ENCODE measurements around the gene MT4. TPM values are rescaled to one million over a fixed set of nuclear protein-coding genes. Genes with fewer than 3 reads are reported as not detected.

Gene MT4
- total and polyA plus RNA-seq, 2 donors (not counting 1 experiment from before 2014, with no cell fraction given): not detected

- Histone ChIP-seq H3K27ac (ENCODE audit: insufficient read depth, low read length) (peak overlapping the region; percentile 99), H2AFZ (ENCODE audit: low read length) (no peak overlapping the region), H3K4me2 (ENCODE audit: extremely low read depth, insufficient read depth, low read length) (no peak overlapping the region), H4K20me1 (ENCODE audit: control insufficient read depth, extremely low read depth, insufficient read depth, low read length) (no peaks in the 10 kb centered on the region), H3K9me3 (ENCODE audit: control insufficient read depth, insufficient read depth, low read depth, low read length) (no peaks in the 10 kb centered on the region), H3K79me2 (ENCODE audit: control insufficient read depth, insufficient read depth, low read length) (peaks cover 11% of the 10 kb centered on the region), H3K4me1 (ENCODE audit: control insufficient read depth, extremely low read depth, insufficient read depth, low read length) (peaks cover 27% of the 10 kb centered on the region), H3K4me3 (replicated peaks in 1 of 4; ENCODE audit: control extremely low read depth in 1 of 4, insufficient read depth in 1 of 4, low read depth in 3 of 4, low read length in 4 of 4) (no peak overlapping the region), H3K27me3 (ENCODE audit: control insufficient read depth, insufficient read depth, low read length) (no peaks in the 10 kb centered on the region), H3K9ac (ENCODE audit: insufficient read depth, low read length) (no peak overlapping the region), H3K36me3 (ENCODE audit: control insufficient read depth, insufficient read depth, low read length) (no peaks in the 10 kb centered on the region)
- TF ChIP-seq EZH2 (IDR thresholded peaks at IDR 0.05; ENCODE audit: low read length, missing control alignments): no peak
- TF ChIP-seq, protein P1, sequence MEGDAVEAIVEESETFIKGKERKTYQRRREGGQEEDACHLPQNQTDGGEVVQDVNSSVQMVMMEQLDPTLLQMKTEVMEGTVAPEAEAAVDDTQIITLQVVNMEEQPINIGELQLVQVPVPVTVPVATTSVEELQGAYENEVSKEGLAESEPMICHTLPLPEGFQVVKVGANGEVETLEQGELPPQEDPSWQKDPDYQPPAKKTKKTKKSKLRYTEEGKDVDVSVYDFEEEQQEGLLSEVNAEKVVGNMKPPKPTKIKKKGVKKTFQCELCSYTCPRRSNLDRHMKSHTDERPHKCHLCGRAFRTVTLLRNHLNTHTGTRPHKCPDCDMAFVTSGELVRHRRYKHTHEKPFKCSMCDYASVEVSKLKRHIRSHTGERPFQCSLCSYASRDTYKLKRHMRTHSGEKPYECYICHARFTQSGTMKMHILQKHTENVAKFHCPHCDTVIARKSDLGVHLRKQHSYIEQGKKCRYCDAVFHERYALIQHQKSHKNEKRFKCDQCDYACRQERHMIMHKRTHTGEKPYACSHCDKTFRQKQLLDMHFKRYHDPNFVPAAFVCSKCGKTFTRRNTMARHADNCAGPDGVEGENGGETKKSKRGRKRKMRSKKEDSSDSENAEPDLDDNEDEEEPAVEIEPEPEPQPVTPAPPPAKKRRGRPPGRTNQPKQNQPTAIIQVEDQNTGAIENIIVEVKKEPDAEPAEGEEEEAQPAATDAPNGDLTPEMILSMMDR (conservative IDR thresholded peaks at IDR 0.05 in 1 of 2, IDR thresholded peaks at IDR 0.05 in 1 of 2; ENCODE audit: low read depth in 1 of 2, low read length in 2 of 2): no peak
- DNase-seq (ENCODE audit: low read depth in 2 of 2): no peak
Observed at GRCh38 chr16:56605475-56605874, 40.6 kb downstream of the MT4 start.

DNA sequence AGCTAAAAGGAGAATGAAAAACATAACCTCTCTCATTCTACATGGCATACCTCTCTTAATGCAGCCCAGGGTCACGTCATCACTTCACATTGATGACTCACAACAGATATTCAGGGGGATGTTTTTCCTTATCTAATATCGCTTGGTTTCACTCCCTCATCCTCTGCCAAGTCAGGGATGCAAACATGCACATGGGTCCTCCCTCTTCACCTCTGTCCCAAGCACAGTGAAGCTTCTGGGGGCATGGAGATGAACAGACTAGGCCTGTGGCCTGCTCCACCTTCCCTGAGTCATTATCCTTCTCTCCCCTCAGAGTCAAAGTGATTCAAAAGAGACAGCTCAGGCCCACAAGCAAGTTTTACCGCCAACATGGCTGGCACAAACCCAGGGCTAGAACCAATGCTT lies 41.2 kb downstream of the MT4 start:
- H3K4me3 ChIP-seq (replicated peaks in 1 of 4; ENCODE audit: control extremely low read depth in 1 of 4, insufficient read depth in 1 of 4, low read depth in 3 of 4, low read length in 4 of 4): no peak overlapping the region
- peak in 1 of 2 donors; percentile 82 for DNase-seq (ENCODE audit: low read depth in 2 of 2)
- peak overlapping the region; percentile 21 for H3K9ac ChIP-seq (ENCODE audit: insufficient read depth, low read length)
- no peak overlapping the region for H2AFZ ChIP-seq (ENCODE audit: low read length)
- TF ChIP-seq, protein P1 (conservative IDR thresholded peaks at IDR 0.05 in 1 of 2, IDR thresholded peaks at IDR 0.05 in 1 of 2; ENCODE audit: low read depth in 1 of 2, low read length in 2 of 2): no peak
- no peaks in the 10 kb centered on the region for H3K9me3 ChIP-seq (ENCODE audit: control insufficient read depth, insufficient read depth, low read depth, low read length)
- no peaks in the 10 kb centered on the region for H3K27me3 ChIP-seq (ENCODE audit: control insufficient read depth, insufficient read depth, low read length)
- peak overlapping the region; percentile 99 for H3K27ac ChIP-seq (ENCODE audit: insufficient read depth, low read length)
- H3K4me1 ChIP-seq (ENCODE audit: control insufficient read depth, extremely low read depth, insufficient read depth, low read length): peaks cover 33% of the 10 kb centered on the region
- H3K79me2 ChIP-seq (ENCODE audit: control insufficient read depth, insufficient read depth, low read length): peaks cover 11% of the 10 kb centered on the region
- no peaks in the 10 kb centered on the region for H3K36me3 ChIP-seq (ENCODE audit: control insufficient read depth, insufficient read depth, low read length)
- H3K4me2 ChIP-seq (ENCODE audit: extremely low read depth, insufficient read depth, low read length): peak overlapping the region; percentile 13
- no peaks in the 10 kb centered on the region for H4K20me1 ChIP-seq (ENCODE audit: control insufficient read depth, extremely low read depth, insufficient read depth, low read length)

GRCh38 chr16:56606476-56607108 lies 41.7 kb downstream of the MT4 start:
- H3K36me3 ChIP-seq (ENCODE audit: control insufficient read depth, insufficient read depth, low read length): no peaks in the 10 kb centered on the region
- H2AFZ ChIP-seq (ENCODE audit: low read length): no peak overlapping the region
- peak overlapping the region; percentile 6 to 37 (median 20) for H3K4me3 ChIP-seq (replicated peaks in 1 of 4; ENCODE audit: control extremely low read depth in 1 of 4, insufficient read depth in 1 of 4, low read depth in 3 of 4, low read length in 4 of 4)
- H3K27ac ChIP-seq (ENCODE audit: insufficient read depth, low read length): peak overlapping the region; percentile 99
- H3K4me1 ChIP-seq (ENCODE audit: control insufficient read depth, extremely low read depth, insufficient read depth, low read length): peaks cover 38% of the 10 kb centered on the region
- no peaks in the 10 kb centered on the region for H3K9me3 ChIP-seq (ENCODE audit: control insufficient read depth, insufficient read depth, low read depth, low read length)
- no peaks in the 10 kb centered on the region for H4K20me1 ChIP-seq (ENCODE audit: control insufficient read depth, extremely low read depth, insufficient read depth, low read length)
- peak; percentile 87 to 95 for DNase-seq (ENCODE audit: low read depth in 2 of 2)
- peak overlapping the region; percentile 83 for H3K9ac ChIP-seq (ENCODE audit: insufficient read depth, low read length)
- no peaks in the 10 kb centered on the region for H3K27me3 ChIP-seq (ENCODE audit: control insufficient read depth, insufficient read depth, low read length)
- H3K79me2 ChIP-seq (ENCODE audit: control insufficient read depth, insufficient read depth, low read length): peaks cover 11% of the 10 kb centered on the region
- peak overlapping the region; percentile 57 for H3K4me2 ChIP-seq (ENCODE audit: extremely low read depth, insufficient read depth, low read length)
- no peak for TF ChIP-seq EZH2 (IDR thresholded peaks at IDR 0.05; ENCODE audit: low read length, missing control alignments)
- TF ChIP-seq, protein P1 (conservative IDR thresholded peaks at IDR 0.05 in 1 of 2, IDR thresholded peaks at IDR 0.05 in 1 of 2; ENCODE audit: low read depth in 1 of 2, low read length in 2 of 2): no peak
